HEK293 (cell line): ENCODE measurements around the gene SCAF4.

ENCODE experiments used
- FEZF1 ChIP-seq: fragments of 450-650 bp; formaldehyde crosslinking; IDR thresholded peaks from 2 replicates; pipeline ENCODE4 v1.5.1; 2016; ENCODE audit warnings: missing biosample characterization, missing genetic modification characterization
- GLI4 ChIP-seq: fragments of 450-650 bp; formaldehyde crosslinking; IDR thresholded peaks from 2 replicates; pipeline ENCODE4 v1.5.1; 2016; ENCODE audit warnings: missing biosample characterization, missing genetic modification characterization
- HOXA7 ChIP-seq: sonication (generic); formaldehyde crosslinking; IDR thresholded peaks from 2 replicates; pipeline ENCODE4 v1.8.1; 2022; ENCODE audit warnings: missing genetic modification reagents, borderline replicate concordance
- HOXC10 ChIP-seq: sonication (generic); formaldehyde crosslinking; IDR thresholded peaks from 2 replicates; pipeline ENCODE4 v1.8.1; 2023; ENCODE audit warnings: mild to moderate bottlenecking, missing genetic modification reagents
- KLF1 ChIP-seq: fragments of 450-650 bp; formaldehyde crosslinking; IDR thresholded peaks from 2 replicates; pipeline ENCODE4 v1.5.1; 2016; ENCODE audit warnings: missing biosample characterization, missing genetic modification characterization
- KLF16 ChIP-seq: fragments of 450-650 bp; formaldehyde crosslinking; IDR thresholded peaks from 2 replicates; pipeline ENCODE4 v1.5.1; 2017; ENCODE audit warnings: missing biosample characterization, missing genetic modification characterization
- KLF7 ChIP-seq: fragments of 450-650 bp; formaldehyde crosslinking; IDR thresholded peaks from 2 replicates; pipeline ENCODE4 v1.5.1; 2016; ENCODE audit warnings: missing biosample characterization, missing genetic modification characterization, borderline replicate concordance
- SALL2 ChIP-seq: fragments of 450-650 bp; formaldehyde crosslinking; IDR thresholded peaks from 2 replicates; pipeline ENCODE4 v1.5.0; 2017; ENCODE audit warnings: missing biosample characterization, mild to moderate bottlenecking, missing genetic modification characterization, borderline replicate concordance
- TCF7L2 ChIP-seq: IDR thresholded peaks from 2 replicates; pipeline ENCODE4 v1.6.1; 2011; ENCODE audit warnings: low read depth, mild to moderate bottlenecking, inconsistent platforms, low read length, moderate library complexity, borderline replicate concordance
- TRIM28 ChIP-seq: IDR thresholded peaks from 2 replicates; pipeline ENCODE4 v1.6.1; 2011; ENCODE audit warnings: low read length, control low read depth, borderline replicate concordance
- WT1 ChIP-seq: fragments of 450-650 bp; formaldehyde crosslinking; IDR thresholded peaks from 2 replicates; pipeline ENCODE4 v1.5.1; 2016; ENCODE audit warnings: missing biosample characterization, missing genetic modification characterization
- ZBTB8A ChIP-seq: fragments of 450-650 bp; formaldehyde crosslinking; IDR thresholded peaks from 2 replicates; pipeline ENCODE4 v1.5.1; 2016; ENCODE audit warnings: missing biosample characterization, missing genetic modification characterization
- ZNF114 ChIP-seq: fragments of 450-650 bp; formaldehyde crosslinking; IDR thresholded peaks from 2 replicates; pipeline ENCODE4 v1.5.0; 2017; ENCODE audit warnings: missing biosample characterization, missing genetic modification characterization
- ZNF146 ChIP-seq: fragments of 450-650 bp; formaldehyde crosslinking; IDR thresholded peaks from 2 replicates; pipeline ENCODE4 v1.5.1; 2016; ENCODE audit warnings: missing biosample characterization, missing genetic modification characterization
- ZNF16 ChIP-seq: fragments of 450-650 bp; formaldehyde crosslinking; IDR thresholded peaks from 2 replicates; pipeline ENCODE4 v1.5.1; 2016; ENCODE audit warnings: low read depth, missing biosample characterization, missing genetic modification characterization
- ZNF2 ChIP-seq: fragments of 450-650 bp; formaldehyde crosslinking; IDR thresholded peaks from 2 replicates; pipeline ENCODE4 v1.5.1; 2016; ENCODE audit warnings: missing biosample characterization, missing genetic modification characterization
- ZNF558 ChIP-seq: fragments of 450-650 bp; formaldehyde crosslinking; IDR thresholded peaks from 2 replicates; pipeline ENCODE4 v1.5.1; 2016; ENCODE audit warnings: missing biosample characterization, missing genetic modification characterization
- ZNF621 ChIP-seq: fragments of 450-650 bp; formaldehyde crosslinking; IDR thresholded peaks from 2 replicates; pipeline ENCODE4 v1.5.1; 2017; ENCODE audit warnings: missing biosample characterization, missing genetic modification characterization
- ZNF626 ChIP-seq: fragments of 450-650 bp; sonication (Bioruptor Pico); formaldehyde crosslinking; IDR thresholded peaks from 2 replicates; pipeline ENCODE4 v1.5.1; 2018; ENCODE audit warnings: missing biosample characterization, missing genetic modification characterization, inconsistent platforms
- ZNF629 ChIP-seq: fragments of 450-650 bp; formaldehyde crosslinking; IDR thresholded peaks from 2 replicates; pipeline ENCODE4 v1.5.1; 2017; ENCODE audit warnings: missing biosample characterization, missing genetic modification characterization
- ZSCAN23 ChIP-seq: fragments of 450-650 bp; formaldehyde crosslinking; IDR thresholded peaks from 2 replicates; pipeline ENCODE4 v1.5.1; 2016; ENCODE audit warnings: missing biosample characterization, missing genetic modification characterization
- TF ChIP-seq, protein P1 (sequence below): fragments of 450-650 bp; formaldehyde crosslinking; IDR thresholded peaks from 2 replicates; pipeline ENCODE4 v1.5.1; 2016; ENCODE audit warnings: missing biosample characterization, missing genetic modification characterization, borderline replicate concordance
- TF ChIP-seq, protein P2 (sequence below): fragments of 450-650 bp; formaldehyde crosslinking; IDR thresholded peaks from 2 replicates; pipeline ENCODE4 v1.5.1; 2017; ENCODE audit warnings: missing biosample characterization, missing genetic modification characterization
- TF ChIP-seq, protein P3 (sequence below): fragments of 450-650 bp; formaldehyde crosslinking; IDR thresholded peaks from 2 replicates; pipeline ENCODE4 v1.5.1; 2016; ENCODE audit warnings: missing biosample characterization, missing genetic modification characterization
- TF ChIP-seq, protein P4 (sequence below): fragments of 450-650 bp; formaldehyde crosslinking; IDR thresholded peaks from 2 replicates; pipeline ENCODE4 v1.5.1; 2016; ENCODE audit warnings: missing biosample characterization, missing genetic modification characterization, borderline replicate concordance
- TF ChIP-seq, protein P5 (sequence below): fragments of 450-650 bp; formaldehyde crosslinking; IDR thresholded peaks from 2 replicates; pipeline ENCODE4 v1.5.1; 2016; ENCODE audit warnings: missing biosample characterization, missing genetic modification characterization

The SCAF4 gene

DNA sequence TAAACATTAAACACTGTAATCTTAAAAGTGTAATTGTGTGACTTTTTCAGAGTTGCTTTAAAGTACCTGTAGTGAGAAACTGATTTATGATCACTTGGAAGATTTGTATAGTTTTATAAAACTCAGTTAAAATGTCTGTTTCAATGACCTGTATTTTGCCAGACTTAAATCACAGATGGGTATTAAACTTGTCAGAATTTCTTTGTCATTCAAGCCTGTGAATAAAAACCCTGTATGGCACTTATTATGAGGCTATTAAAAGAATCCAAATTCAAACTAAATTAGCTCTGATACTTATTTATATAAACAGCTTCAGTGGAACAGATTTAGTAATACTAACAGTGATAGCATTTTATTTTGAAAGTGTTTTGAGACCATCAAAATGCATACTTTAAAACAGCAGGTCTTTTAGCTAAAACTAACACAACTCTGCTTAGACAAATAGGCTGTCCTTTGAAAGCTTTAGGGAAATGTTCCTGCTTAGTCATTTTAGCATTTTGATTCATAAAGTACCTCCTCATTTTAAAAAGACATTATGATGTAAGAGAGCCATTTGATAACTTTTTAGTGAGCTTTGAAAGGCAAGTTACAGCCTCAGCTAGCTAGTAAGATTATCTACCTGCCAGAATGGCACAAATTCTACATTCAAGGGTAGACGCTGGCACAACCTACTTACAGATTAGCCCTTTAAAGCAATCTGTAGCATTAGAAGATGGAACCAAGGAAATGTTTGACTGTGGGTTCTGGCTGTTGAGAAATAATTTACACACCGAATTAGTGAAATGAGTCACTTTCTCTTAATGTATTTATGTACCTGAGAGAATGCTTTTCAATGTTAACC, 63.0 kb downstream of the SCAF4 start (continued):
- no peak for TF ChIP-seq ZSCAN23
- TF ChIP-seq KLF7 (tag by site-specific recombination) = no peak
- TF ChIP-seq ZNF626 = no peak
- TF ChIP-seq ZNF558 = no peak
- TF ChIP-seq TCF7L2 = no peak
- no peak for TF ChIP-seq KLF1 (tag by site-specific recombination)
- no peak for TF ChIP-seq ZNF146 (tag by site-specific recombination)
- TF ChIP-seq ZNF629 (tag by site-specific recombination) = peak; percentile 41; the same call in 1 of the 2 replicates
- peak; percentile 72 for TF ChIP-seq FEZF1 (tag by site-specific recombination)
- no peak for TF ChIP-seq WT1 (tag by site-specific recombination)
- no peak for TF ChIP-seq SALL2 (tag by site-specific recombination)
- TF ChIP-seq HOXA7 (CRISPR knock-in tag) = no peak
- no peak for TF ChIP-seq ZNF16
- no peak for TF ChIP-seq TRIM28
- TF ChIP-seq ZNF2 (tag by site-specific recombination) = no peak
- TF ChIP-seq, protein P1, sequence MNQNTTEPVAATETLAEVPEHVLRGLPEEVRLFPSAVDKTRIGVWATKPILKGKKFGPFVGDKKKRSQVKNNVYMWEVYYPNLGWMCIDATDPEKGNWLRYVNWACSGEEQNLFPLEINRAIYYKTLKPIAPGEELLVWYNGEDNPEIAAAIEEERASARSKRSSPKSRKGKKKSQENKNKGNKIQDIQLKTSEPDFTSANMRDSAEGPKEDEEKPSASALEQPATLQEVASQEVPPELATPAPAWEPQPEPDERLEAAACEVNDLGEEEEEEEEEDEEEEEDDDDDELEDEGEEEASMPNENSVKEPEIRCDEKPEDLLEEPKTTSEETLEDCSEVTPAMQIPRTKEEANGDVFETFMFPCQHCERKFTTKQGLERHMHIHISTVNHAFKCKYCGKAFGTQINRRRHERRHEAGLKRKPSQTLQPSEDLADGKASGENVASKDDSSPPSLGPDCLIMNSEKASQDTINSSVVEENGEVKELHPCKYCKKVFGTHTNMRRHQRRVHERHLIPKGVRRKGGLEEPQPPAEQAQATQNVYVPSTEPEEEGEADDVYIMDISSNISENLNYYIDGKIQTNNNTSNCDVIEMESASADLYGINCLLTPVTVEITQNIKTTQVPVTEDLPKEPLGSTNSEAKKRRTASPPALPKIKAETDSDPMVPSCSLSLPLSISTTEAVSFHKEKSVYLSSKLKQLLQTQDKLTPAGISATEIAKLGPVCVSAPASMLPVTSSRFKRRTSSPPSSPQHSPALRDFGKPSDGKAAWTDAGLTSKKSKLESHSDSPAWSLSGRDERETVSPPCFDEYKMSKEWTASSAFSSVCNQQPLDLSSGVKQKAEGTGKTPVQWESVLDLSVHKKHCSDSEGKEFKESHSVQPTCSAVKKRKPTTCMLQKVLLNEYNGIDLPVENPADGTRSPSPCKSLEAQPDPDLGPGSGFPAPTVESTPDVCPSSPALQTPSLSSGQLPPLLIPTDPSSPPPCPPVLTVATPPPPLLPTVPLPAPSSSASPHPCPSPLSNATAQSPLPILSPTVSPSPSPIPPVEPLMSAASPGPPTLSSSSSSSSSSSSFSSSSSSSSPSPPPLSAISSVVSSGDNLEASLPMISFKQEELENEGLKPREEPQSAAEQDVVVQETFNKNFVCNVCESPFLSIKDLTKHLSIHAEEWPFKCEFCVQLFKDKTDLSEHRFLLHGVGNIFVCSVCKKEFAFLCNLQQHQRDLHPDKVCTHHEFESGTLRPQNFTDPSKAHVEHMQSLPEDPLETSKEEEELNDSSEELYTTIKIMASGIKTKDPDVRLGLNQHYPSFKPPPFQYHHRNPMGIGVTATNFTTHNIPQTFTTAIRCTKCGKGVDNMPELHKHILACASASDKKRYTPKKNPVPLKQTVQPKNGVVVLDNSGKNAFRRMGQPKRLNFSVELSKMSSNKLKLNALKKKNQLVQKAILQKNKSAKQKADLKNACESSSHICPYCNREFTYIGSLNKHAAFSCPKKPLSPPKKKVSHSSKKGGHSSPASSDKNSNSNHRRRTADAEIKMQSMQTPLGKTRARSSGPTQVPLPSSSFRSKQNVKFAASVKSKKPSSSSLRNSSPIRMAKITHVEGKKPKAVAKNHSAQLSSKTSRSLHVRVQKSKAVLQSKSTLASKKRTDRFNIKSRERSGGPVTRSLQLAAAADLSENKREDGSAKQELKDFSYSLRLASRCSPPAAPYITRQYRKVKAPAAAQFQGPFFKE (tag by site-specific recombination) = no peak
- TF ChIP-seq GLI4 (tag by site-specific recombination) = no peak
- no peak for TF ChIP-seq KLF16 (tag by site-specific recombination)
- TF ChIP-seq HOXC10 (CRISPR knock-in tag) = no peak
- TF ChIP-seq ZNF114 (tag by site-specific recombination) = no peak
- TF ChIP-seq, protein P2, sequence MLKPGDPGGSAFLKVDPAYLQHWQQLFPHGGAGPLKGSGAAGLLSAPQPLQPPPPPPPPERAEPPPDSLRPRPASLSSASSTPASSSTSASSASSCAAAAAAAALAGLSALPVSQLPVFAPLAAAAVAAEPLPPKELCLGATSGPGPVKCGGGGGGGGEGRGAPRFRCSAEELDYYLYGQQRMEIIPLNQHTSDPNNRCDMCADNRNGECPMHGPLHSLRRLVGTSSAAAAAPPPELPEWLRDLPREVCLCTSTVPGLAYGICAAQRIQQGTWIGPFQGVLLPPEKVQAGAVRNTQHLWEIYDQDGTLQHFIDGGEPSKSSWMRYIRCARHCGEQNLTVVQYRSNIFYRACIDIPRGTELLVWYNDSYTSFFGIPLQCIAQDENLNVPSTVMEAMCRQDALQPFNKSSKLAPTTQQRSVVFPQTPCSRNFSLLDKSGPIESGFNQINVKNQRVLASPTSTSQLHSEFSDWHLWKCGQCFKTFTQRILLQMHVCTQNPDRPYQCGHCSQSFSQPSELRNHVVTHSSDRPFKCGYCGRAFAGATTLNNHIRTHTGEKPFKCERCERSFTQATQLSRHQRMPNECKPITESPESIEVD (tag by site-specific recombination) = peak; percentile 98
- TF ChIP-seq ZNF621 = no peak
- TF ChIP-seq, protein P3, sequence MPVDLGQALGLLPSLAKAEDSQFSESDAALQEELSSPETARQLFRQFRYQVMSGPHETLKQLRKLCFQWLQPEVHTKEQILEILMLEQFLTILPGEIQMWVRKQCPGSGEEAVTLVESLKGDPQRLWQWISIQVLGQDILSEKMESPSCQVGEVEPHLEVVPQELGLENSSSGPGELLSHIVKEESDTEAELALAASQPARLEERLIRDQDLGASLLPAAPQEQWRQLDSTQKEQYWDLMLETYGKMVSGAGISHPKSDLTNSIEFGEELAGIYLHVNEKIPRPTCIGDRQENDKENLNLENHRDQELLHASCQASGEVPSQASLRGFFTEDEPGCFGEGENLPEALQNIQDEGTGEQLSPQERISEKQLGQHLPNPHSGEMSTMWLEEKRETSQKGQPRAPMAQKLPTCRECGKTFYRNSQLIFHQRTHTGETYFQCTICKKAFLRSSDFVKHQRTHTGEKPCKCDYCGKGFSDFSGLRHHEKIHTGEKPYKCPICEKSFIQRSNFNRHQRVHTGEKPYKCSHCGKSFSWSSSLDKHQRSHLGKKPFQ = no peak
- TF ChIP-seq, protein P4, sequence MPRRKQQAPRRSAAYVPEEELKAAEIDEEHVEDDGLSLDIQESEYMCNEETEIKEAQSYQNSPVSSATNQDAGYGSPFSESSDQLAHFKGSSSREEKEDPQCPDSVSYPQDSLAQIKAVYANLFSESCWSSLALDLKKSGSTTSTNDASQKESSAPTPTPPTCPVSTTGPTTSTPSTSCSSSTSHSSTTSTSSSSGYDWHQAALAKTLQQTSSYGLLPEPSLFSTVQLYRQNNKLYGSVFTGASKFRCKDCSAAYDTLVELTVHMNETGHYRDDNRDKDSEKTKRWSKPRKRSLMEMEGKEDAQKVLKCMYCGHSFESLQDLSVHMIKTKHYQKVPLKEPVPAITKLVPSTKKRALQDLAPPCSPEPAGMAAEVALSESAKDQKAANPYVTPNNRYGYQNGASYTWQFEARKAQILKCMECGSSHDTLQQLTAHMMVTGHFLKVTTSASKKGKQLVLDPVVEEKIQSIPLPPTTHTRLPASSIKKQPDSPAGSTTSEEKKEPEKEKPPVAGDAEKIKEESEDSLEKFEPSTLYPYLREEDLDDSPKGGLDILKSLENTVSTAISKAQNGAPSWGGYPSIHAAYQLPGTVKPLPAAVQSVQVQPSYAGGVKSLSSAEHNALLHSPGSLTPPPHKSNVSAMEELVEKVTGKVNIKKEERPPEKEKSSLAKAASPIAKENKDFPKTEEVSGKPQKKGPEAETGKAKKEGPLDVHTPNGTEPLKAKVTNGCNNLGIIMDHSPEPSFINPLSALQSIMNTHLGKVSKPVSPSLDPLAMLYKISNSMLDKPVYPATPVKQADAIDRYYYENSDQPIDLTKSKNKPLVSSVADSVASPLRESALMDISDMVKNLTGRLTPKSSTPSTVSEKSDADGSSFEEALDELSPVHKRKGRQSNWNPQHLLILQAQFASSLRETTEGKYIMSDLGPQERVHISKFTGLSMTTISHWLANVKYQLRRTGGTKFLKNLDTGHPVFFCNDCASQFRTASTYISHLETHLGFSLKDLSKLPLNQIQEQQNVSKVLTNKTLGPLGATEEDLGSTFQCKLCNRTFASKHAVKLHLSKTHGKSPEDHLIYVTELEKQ (tag by site-specific recombination) = no peak
- TF ChIP-seq, protein P5, sequence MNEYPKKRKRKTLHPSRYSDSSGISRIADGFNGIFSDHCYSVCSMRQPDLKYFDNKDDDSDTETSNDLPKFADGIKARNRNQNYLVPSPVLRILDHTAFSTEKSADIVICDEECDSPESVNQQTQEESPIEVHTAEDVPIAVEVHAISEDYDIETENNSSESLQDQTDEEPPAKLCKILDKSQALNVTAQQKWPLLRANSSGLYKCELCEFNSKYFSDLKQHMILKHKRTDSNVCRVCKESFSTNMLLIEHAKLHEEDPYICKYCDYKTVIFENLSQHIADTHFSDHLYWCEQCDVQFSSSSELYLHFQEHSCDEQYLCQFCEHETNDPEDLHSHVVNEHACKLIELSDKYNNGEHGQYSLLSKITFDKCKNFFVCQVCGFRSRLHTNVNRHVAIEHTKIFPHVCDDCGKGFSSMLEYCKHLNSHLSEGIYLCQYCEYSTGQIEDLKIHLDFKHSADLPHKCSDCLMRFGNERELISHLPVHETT (tag by site-specific recombination) = no peak; the same call in 1 of the 2 replicates
- peak; percentile 18; the same call in 1 of the 2 replicates for TF ChIP-seq ZBTB8A (tag by site-specific recombination)
